Cardiac muscle cell (in vitro differentiated cells and primary cell): ENCODE data around the gene SLC35D1. TPM values are rescaled to one million over a fixed set of nuclear protein-coding genes. Genes with fewer than 3 reads are reported as not detected.
"Not testable (repeated sequence)": the region's sequence is repeated elsewhere in the genome, so short reads cannot be mapped to it uniquely, and the experiment has no call there.

Experiments
- DNase-seq, 2 donors: peaks; one replicate each; pipeline versions ENCODE4 v3.0.0 to v3.0.0-alpha.2; 2010 to 2017; ENCODE audit warnings: low read depth in 1 of 2, low spot score in 1 of 2
- H3K27ac ChIP-seq: fragments of 200-600 bp; sonication (generic); 2 replicates; pipeline ENCODE4 v1.5.1; 2016
- H3K27me3 ChIP-seq: fragments of 200-600 bp; sonication (generic); 2 replicates; pipeline ENCODE4 v1.6.0; 2016; ENCODE audit warnings: control low read depth
- H3K36me3 ChIP-seq: fragments of 200-600 bp; sonication (generic); 2 replicates; pipeline ENCODE4 v1.5.1; 2016; ENCODE audit warnings: control low read depth
- H3K4me1 ChIP-seq: fragments of 200-600 bp; sonication (generic); 2 replicates; pipeline ENCODE4 v1.8.1; 2017; ENCODE audit warnings: low read depth, mild to moderate bottlenecking, mixed run types
- H3K4me3 ChIP-seq: fragments of 200-600 bp; sonication (generic); 2 replicates; pipeline ENCODE4 v1.5.1; 2016; ENCODE audit warnings: mild to moderate bottlenecking
- H3K9me3 ChIP-seq: fragments of 200-600 bp; sonication (generic); 2 replicates; pipeline ENCODE4 v1.5.1; 2017; ENCODE audit warnings: low read depth, mild to moderate bottlenecking, control low read depth
- polyA plus RNA-seq: library from polyadenylated mRNA; unstranded; fragments of >200 nt; fragmentation: Nextera tagmentation; extraction: Ambion mirVana; gene quantifications from 2 replicates; pipeline ENCODE4 v1.2.1, GENCODE V29; 2016
- total RNA-seq: library from RNA; depleted of rRNA; stranded (reverse); fragments of >200 nt; gene quantifications from 2 replicates; pipeline ENCODE4 v1.2.3, GENCODE V29; 2016
- TF ChIP-seq, protein P1 (sequence below): IDR thresholded peaks from 2 replicates; pipeline ENCODE4 v1.5.1; 2012; ENCODE audit warnings: low read depth, mild to moderate bottlenecking, low read length

The SLC35D1 gene
- total and polyA plus RNA-seq, 2 experiments from 2014 or later = 11.3 to 13.3 TPM

DNA sequence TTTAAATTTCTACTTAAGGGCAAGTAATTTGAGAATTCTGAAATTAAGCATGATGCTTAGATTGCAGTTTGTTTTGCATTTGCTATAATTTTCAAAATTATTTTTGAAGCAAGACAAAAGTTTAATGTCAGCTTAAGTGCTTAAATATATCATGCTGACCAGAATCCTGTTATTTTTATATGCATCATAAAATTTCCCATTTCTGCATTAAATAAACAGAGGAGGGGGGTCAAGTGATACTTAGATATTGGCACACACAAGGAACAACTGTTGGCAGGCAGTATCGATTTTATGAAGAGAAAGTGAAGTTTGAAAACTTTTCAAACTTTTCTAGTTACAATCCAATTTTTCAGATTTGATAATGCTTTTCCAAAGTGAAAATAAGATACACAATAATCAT lies 68.1 kb downstream of the SLC35D1 start:
- Histone ChIP-seq H3K27me3 (no peaks in the 10 kb centered on the region), H3K4me1 (no peaks in the 10 kb centered on the region), H3K9me3 (no peaks in the 10 kb centered on the region), H3K27ac (no peak overlapping the region), H3K36me3 (peaks cover 60% of the 10 kb centered on the region), H3K4me3 (no peak overlapping the region)
- TF ChIP-seq, protein P1, sequence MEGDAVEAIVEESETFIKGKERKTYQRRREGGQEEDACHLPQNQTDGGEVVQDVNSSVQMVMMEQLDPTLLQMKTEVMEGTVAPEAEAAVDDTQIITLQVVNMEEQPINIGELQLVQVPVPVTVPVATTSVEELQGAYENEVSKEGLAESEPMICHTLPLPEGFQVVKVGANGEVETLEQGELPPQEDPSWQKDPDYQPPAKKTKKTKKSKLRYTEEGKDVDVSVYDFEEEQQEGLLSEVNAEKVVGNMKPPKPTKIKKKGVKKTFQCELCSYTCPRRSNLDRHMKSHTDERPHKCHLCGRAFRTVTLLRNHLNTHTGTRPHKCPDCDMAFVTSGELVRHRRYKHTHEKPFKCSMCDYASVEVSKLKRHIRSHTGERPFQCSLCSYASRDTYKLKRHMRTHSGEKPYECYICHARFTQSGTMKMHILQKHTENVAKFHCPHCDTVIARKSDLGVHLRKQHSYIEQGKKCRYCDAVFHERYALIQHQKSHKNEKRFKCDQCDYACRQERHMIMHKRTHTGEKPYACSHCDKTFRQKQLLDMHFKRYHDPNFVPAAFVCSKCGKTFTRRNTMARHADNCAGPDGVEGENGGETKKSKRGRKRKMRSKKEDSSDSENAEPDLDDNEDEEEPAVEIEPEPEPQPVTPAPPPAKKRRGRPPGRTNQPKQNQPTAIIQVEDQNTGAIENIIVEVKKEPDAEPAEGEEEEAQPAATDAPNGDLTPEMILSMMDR = no peak
- DNase-seq = no peak

DNA sequence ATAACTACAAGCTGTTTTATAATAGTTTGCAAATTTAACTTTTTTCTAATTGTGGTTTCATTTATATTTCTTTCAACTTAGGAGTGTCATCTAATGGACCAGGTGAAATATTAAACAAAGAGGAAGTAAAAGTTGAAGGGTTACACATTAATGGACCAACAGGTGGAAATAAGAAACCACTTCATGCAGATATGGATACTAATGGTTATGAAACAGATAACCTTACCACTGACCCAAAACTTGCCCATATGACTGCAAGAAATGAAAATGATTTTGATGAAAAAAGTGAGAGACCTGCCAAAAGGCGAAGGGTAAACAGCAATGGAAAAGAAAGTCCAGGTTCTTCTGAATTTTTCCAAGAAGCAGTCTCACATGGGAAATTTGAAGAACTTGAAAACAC lies 69.5 kb downstream of the SLC35D1 start:
- H3K4me1 ChIP-seq = no peaks in the 10 kb centered on the region
- no peak overlapping the region for H3K4me3 ChIP-seq
- DNase-seq = no peak
- H3K27ac ChIP-seq = no peak overlapping the region
- H3K27me3 ChIP-seq = no peaks in the 10 kb centered on the region
- H3K9me3 ChIP-seq = no peaks in the 10 kb centered on the region
- peaks cover 65% of the 10 kb centered on the region for H3K36me3 ChIP-seq
- TF ChIP-seq, protein P1 = no peak

DNA sequence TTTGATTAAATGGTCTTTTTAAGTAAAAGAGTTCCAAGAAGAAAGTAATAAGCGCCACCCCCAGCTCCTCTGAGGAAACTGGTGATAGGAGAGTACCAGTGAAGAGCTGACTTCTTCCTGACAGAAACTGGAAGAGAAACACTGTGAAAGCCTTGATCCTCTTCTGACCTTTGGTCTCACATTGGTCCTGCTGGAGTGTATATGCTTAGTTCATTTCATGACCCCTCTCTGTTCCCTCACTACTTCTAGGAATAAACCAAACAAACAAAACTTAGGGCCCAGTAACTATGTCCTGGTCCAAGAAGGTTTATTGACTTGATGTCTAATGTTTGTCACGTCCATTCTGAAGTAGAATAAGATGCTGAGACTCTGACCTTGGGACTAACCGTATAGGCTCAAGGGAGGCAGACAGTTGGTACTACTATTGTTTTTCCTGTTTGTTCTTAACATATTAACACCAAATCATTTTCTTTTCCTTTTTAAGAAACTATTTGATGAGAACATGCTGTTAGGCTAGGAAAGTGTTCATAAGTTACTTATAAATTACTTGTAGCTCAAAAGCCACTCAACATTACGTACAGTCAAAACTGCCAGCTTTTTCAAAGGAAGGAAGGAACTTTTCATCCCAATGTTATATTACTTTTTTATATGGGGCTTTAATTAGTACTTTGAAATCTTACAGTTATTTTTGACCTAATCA lies 71.2 kb downstream of the SLC35D1 start:
- no peak for DNase-seq
- no peaks in the 10 kb centered on the region for H3K27me3 ChIP-seq
- no peak overlapping the region for H3K27ac ChIP-seq
- no peaks in the 10 kb centered on the region for H3K9me3 ChIP-seq
- H3K4me3 ChIP-seq = no peak overlapping the region
- H3K36me3 ChIP-seq = peaks cover 74% of the 10 kb centered on the region
- TF ChIP-seq, protein P1 = no peak
- H3K4me1 ChIP-seq = no peaks in the 10 kb centered on the region

GRCh38 chr1:66981679-66982078 lies 72.3 kb downstream of the SLC35D1 start:
- no peak overlapping the region for H3K4me3 ChIP-seq
- no peaks in the 10 kb centered on the region for H3K4me1 ChIP-seq
- DNase-seq = peak in 1 of 2 donors; percentile 36
- H3K27me3 ChIP-seq = no peaks in the 10 kb centered on the region
- TF ChIP-seq, protein P1 = no peak
- H3K36me3 ChIP-seq = peaks cover 72% of the 10 kb centered on the region
- no peaks in the 10 kb centered on the region for H3K9me3 ChIP-seq
- H3K27ac ChIP-seq = no peak overlapping the region

DNA sequence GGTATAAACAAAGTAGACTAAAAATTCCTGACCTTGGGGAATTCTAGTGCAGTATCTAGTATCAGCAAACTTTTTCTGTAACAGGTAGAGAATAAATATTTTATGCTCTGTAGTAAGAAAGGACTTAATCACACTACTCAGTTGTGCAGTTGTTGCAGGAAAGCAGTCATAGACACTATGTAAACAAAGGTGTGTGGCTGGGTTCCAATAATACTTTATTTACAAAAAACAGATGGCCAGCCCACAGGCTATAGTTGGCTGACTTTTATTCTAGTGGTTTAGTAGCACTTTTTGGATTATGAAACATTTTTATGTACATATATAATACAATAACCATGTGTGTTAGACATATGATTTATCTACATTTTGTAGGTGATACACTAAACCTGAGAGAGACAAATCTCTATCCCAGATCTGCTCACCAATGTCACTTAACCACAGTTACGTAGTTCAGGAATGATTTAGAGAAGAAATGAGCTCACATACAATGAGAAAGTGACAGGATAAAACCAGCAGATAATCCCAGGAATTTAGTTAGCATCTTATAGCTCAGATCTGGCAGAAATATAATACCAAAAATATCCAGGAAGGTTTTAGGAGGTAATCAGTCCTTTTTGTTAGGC lies 73.1 kb downstream of the SLC35D1 start:
- TF ChIP-seq, protein P1 = no peak
- DNase-seq = no peak
- Histone ChIP-seq H3K27me3 (no peaks in the 10 kb centered on the region), H3K36me3 (peaks cover 69% of the 10 kb centered on the region), H3K4me1 (no peaks in the 10 kb centered on the region), H3K4me3 (no peak overlapping the region), H3K27ac (no peak overlapping the region), H3K9me3 (no peaks in the 10 kb centered on the region)

GRCh38 chr1:66979621-66980020 lies 74.3 kb downstream of the SLC35D1 start:
- not testable (repeated sequence) for H3K27me3 ChIP-seq, DNase-seq

More at GRCh38 chr1:66979621-66980020, 74.3 kb downstream of the SLC35D1 start:
- peaks cover 66% of the 10 kb centered on the region for H3K36me3 ChIP-seq
- not testable (repeated sequence) for H3K4me3 ChIP-seq, H3K9me3 ChIP-seq, H3K4me1 ChIP-seq, H3K27ac ChIP-seq
